Immature natural killer cell (primary cell): ENCODE results near the gene IQCK. TPM values are rescaled to one million over a fixed set of nuclear protein-coding genes. Genes with fewer than 3 reads are reported as not detected.

Experiments
- DNase-seq, 3 donors: peaks; one replicate each; pipeline ENCODE4 v3.0.0; 2022; ENCODE audit warnings: mixed read lengths in 1 of 3
- H3K27ac Mint-ChIP-seq, 6 donors: one replicate each; pipeline ENCODE4 v1.8.0; 2020; ENCODE audit warnings: mixed read lengths in 6 of 6, mild to moderate bottlenecking in 5 of 6, inconsistent platforms in 4 of 6, moderate library complexity in 3 of 6
- H3K27me3 Mint-ChIP-seq, 3 donors: one replicate each; pipeline ENCODE4 v1.8.0; 2020 to 2021; ENCODE audit warnings: low read depth in 3 of 3, mild to moderate bottlenecking in 3 of 3, mixed read lengths in 3 of 3, moderate library complexity in 3 of 3, inconsistent platforms in 1 of 3
- H3K36me3 Mint-ChIP-seq, 3 donors: one replicate each; pipeline ENCODE4 v1.8.0; 2020; ENCODE audit warnings: mixed read lengths in 3 of 3, inconsistent platforms in 2 of 3, mild to moderate bottlenecking in 2 of 3
- H3K4me1 Mint-ChIP-seq, 2 donors: one replicate each; pipeline ENCODE4 v1.8.0; 2020; ENCODE audit warnings: inconsistent platforms in 2 of 2, mild to moderate bottlenecking in 2 of 2, mixed read lengths in 2 of 2, moderate library complexity in 1 of 2
- H3K4me3 Mint-ChIP-seq, 5 donors: one replicate each; pipeline ENCODE4 v1.8.0; 2020; ENCODE audit warnings: mild to moderate bottlenecking in 5 of 5, mixed read lengths in 5 of 5, inconsistent platforms in 3 of 5, moderate library complexity in 3 of 5
- H3K9me3 Mint-ChIP-seq, 6 donors: one replicate each; pipeline ENCODE4 v1.8.0; 2020; ENCODE audit warnings: mild to moderate bottlenecking in 6 of 6, mixed read lengths in 6 of 6, inconsistent platforms in 4 of 6, moderate library complexity in 3 of 6
- polyA plus RNA-seq, 3 donors: library from polyadenylated mRNA; unstranded; fragments of 300-500 nt; fragmentation: Illumina TruSeq; gene quantifications; one replicate each; pipeline ENCODE4 v1.2.3, GENCODE V29; 2021

The IQCK gene
- polyA plus RNA-seq, 3 donors from 2014 or later = 0.95 to 3.5 TPM; not detected in 1

GRCh38 chr16:19883966-19884485, 166.0 kb downstream of the IQCK start:
- no peak for DNase-seq
- Mint-ChIP-seq H3K4me1 (peaks cover 16% of the 10 kb centered on the region in 2 donors), H3K27me3 (peaks cover 12 to 23% (median 12%) of the 10 kb centered on the region in 3 donors), H3K27ac (no peak overlapping the region), H3K9me3 (peaks cover 0 to 2% (median 0%) of the 10 kb centered on the region in 6 donors), H3K36me3 (no peaks in the 10 kb centered on the region), H3K4me3 (peak overlapping the region in 3 of 5 donors; percentile 26 to 64 (median 30))

- Mint-ChIP-seq H3K9me3 (peaks cover 0 to 2% (median 0%) of the 10 kb centered on the region in 6 donors), H3K27ac (no peak within 1 kb of the TSS), H3K4me3 (peak within 1 kb of the TSS; percentile 69 to 76 (median 74)), H3K4me1 (peaks cover 16% of the 10 kb centered on the region in 2 donors), H3K27me3 (peaks cover 12 to 24% (median 14%) of the 10 kb centered on the region in 3 donors), H3K36me3 (no peaks in the 10 kb centered on the region)
- peak in 2 of 3 donors; percentile 7 to 10 for DNase-seq
Measured at GRCh38 chr16:19884611-19885450, 166.8 kb downstream of the IQCK start, which contains the start of gene GPRC5B. Gene GPRC5B, minus strand, starts transcription at chr16:19884848. Its CDS starts 12,003 bp downstream, at chr16:19872845.

GRCh38 chr16:19885451-19886072, 167.5 kb downstream of the IQCK start:
- Mint-ChIP-seq H3K36me3 (no peaks in the 10 kb centered on the region), H3K4me1 (peaks cover 16% of the 10 kb centered on the region in 2 donors), H3K9me3 (peaks cover 0 to 2% (median 0%) of the 10 kb centered on the region in 6 donors), H3K27ac (no peak overlapping the region), H3K27me3 (peaks cover 12 to 24% (median 14%) of the 10 kb centered on the region in 3 donors), H3K4me3 (peak overlapping the region; percentile 69 to 76 (median 74))
- DNase-seq = no peak

GRCh38 chr16:19886073-19886941, 168.2 kb downstream of the IQCK start:
- H3K27ac Mint-ChIP-seq = no peak overlapping the region
- no peaks in the 10 kb centered on the region for H3K36me3 Mint-ChIP-seq
- peaks cover 12 to 24% (median 14%) of the 10 kb centered on the region in 3 donors for H3K27me3 Mint-ChIP-seq
- peaks cover 0 to 2% (median 0%) of the 10 kb centered on the region in 6 donors for H3K9me3 Mint-ChIP-seq
- H3K4me1 Mint-ChIP-seq = peaks cover 16% of the 10 kb centered on the region in 2 donors
- peak; percentile 34 to 53 (median 46) for DNase-seq
- peak overlapping the region; percentile 41 to 78 (median 72) for H3K4me3 Mint-ChIP-seq

GRCh38 chr16:19888834-19889233, 170.8 kb downstream of the IQCK start:
- H3K9me3 Mint-ChIP-seq = peaks cover 0 to 2% (median 0%) of the 10 kb centered on the region in 6 donors
- peaks cover 4 to 16% (median 5%) of the 10 kb centered on the region in 3 donors for H3K27me3 Mint-ChIP-seq
- H3K4me3 Mint-ChIP-seq = no peak overlapping the region
- no peak overlapping the region for H3K27ac Mint-ChIP-seq
- DNase-seq = no peak
- H3K4me1 Mint-ChIP-seq = peaks cover 16% of the 10 kb centered on the region in 2 donors
- no peaks in the 10 kb centered on the region for H3K36me3 Mint-ChIP-seq

- peaks cover 7% of the 10 kb centered on the region in 2 donors for H3K4me1 Mint-ChIP-seq
- no peak overlapping the region for H3K4me3 Mint-ChIP-seq
- H3K36me3 Mint-ChIP-seq = no peaks in the 10 kb centered on the region
- H3K9me3 Mint-ChIP-seq = no peaks in the 10 kb centered on the region
- H3K27me3 Mint-ChIP-seq = peaks cover 0 to 8% (median 7%) of the 10 kb centered on the region in 3 donors
- H3K27ac Mint-ChIP-seq = no peak overlapping the region
- DNase-seq = no peak
Measured at GRCh38 chr16:19890901-19891300, 172.8 kb downstream of the IQCK start.

- no peaks in the 10 kb centered on the region for H3K36me3 Mint-ChIP-seq
- DNase-seq = no peak
- H3K4me3 Mint-ChIP-seq = no peak overlapping the region
- H3K27me3 Mint-ChIP-seq = peaks cover 0 to 5% (median 4%) of the 10 kb centered on the region in 3 donors
- no peak overlapping the region for H3K27ac Mint-ChIP-seq
- no peaks in the 10 kb centered on the region for H3K4me1 Mint-ChIP-seq
- no peaks in the 10 kb centered on the region for H3K9me3 Mint-ChIP-seq
Measured at GRCh38 chr16:19892902-19893301, 174.8 kb downstream of the IQCK start.

GRCh38 chr16:19894586-19894985, 176.5 kb downstream of the IQCK start:
- Mint-ChIP-seq H3K4me1 (no peaks in the 10 kb centered on the region), H3K27me3 (peaks cover 0 to 3% (median 0%) of the 10 kb centered on the region in 3 donors), H3K9me3 (no peaks in the 10 kb centered on the region), H3K27ac (no peak overlapping the region), H3K4me3 (no peak overlapping the region), H3K36me3 (no peaks in the 10 kb centered on the region)
- no peak for DNase-seq

GRCh38 chr16:19896951-19897350, 178.9 kb downstream of the IQCK start:
- DNase-seq = no peak
- H3K36me3 Mint-ChIP-seq = no peaks in the 10 kb centered on the region
- no peaks in the 10 kb centered on the region for H3K4me1 Mint-ChIP-seq
- H3K4me3 Mint-ChIP-seq = no peak overlapping the region
- no peak overlapping the region for H3K27ac Mint-ChIP-seq
- no peaks in the 10 kb centered on the region for H3K9me3 Mint-ChIP-seq
- H3K27me3 Mint-ChIP-seq = peaks cover 0 to 2% (median 2%) of the 10 kb centered on the region in 3 donors

- peaks cover 0 to 4% (median 2%) of the 10 kb centered on the region in 3 donors for H3K27me3 Mint-ChIP-seq
- no peak for DNase-seq
- H3K4me1 Mint-ChIP-seq = no peaks in the 10 kb centered on the region
- H3K4me3 Mint-ChIP-seq = no peak overlapping the region
- H3K9me3 Mint-ChIP-seq = no peaks in the 10 kb centered on the region
- H3K27ac Mint-ChIP-seq = no peak overlapping the region
- no peaks in the 10 kb centered on the region for H3K36me3 Mint-ChIP-seq
Measured at GRCh38 chr16:19898166-19898565, 180.1 kb downstream of the IQCK start.

- Mint-ChIP-seq H3K27ac (no peak overlapping the region), H3K9me3 (no peaks in the 10 kb centered on the region), H3K4me1 (no peaks in the 10 kb centered on the region), H3K27me3 (peaks cover 0 to 7% (median 2%) of the 10 kb centered on the region in 3 donors), H3K36me3 (no peaks in the 10 kb centered on the region), H3K4me3 (no peak overlapping the region)
- DNase-seq = no peak
Measured at GRCh38 chr16:19898924-19899604, 181.0 kb downstream of the IQCK start.

- peaks cover 0 to 8% (median 2%) of the 10 kb centered on the region in 3 donors for H3K27me3 Mint-ChIP-seq
- no peak overlapping the region for H3K4me3 Mint-ChIP-seq
- no peak overlapping the region for H3K27ac Mint-ChIP-seq
- H3K9me3 Mint-ChIP-seq = no peaks in the 10 kb centered on the region
- H3K4me1 Mint-ChIP-seq = no peaks in the 10 kb centered on the region
- DNase-seq = no peak
- H3K36me3 Mint-ChIP-seq = no peaks in the 10 kb centered on the region
Measured at GRCh38 chr16:19899605-19899955, 181.5 kb downstream of the IQCK start.

GRCh38 chr16:19901164-19901563, 183.1 kb downstream of the IQCK start:
- Mint-ChIP-seq H3K27ac (no peak overlapping the region), H3K27me3 (peaks cover 0 to 7% (median 2%) of the 10 kb centered on the region in 3 donors), H3K36me3 (no peaks in the 10 kb centered on the region), H3K9me3 (no peaks in the 10 kb centered on the region), H3K4me1 (no peaks in the 10 kb centered on the region), H3K4me3 (no peak overlapping the region)
- DNase-seq = no peak
